ENCODE results near the gene PLA2G7.

- TF ChIP-seq, protein P1, sequence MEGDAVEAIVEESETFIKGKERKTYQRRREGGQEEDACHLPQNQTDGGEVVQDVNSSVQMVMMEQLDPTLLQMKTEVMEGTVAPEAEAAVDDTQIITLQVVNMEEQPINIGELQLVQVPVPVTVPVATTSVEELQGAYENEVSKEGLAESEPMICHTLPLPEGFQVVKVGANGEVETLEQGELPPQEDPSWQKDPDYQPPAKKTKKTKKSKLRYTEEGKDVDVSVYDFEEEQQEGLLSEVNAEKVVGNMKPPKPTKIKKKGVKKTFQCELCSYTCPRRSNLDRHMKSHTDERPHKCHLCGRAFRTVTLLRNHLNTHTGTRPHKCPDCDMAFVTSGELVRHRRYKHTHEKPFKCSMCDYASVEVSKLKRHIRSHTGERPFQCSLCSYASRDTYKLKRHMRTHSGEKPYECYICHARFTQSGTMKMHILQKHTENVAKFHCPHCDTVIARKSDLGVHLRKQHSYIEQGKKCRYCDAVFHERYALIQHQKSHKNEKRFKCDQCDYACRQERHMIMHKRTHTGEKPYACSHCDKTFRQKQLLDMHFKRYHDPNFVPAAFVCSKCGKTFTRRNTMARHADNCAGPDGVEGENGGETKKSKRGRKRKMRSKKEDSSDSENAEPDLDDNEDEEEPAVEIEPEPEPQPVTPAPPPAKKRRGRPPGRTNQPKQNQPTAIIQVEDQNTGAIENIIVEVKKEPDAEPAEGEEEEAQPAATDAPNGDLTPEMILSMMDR (IDR thresholded peaks at IDR 0.05 in 8 of 11, conservative IDR thresholded peaks at IDR 0.05 in 3 of 11): no peak
- no peak for TF ChIP-seq POLR2A (IDR thresholded peaks at IDR 0.05)
Observed at GRCh38 chr6:46772762-46773161, 37.6 kb upstream of the PLA2G7 start.
